B cell (primary cell): Measurements from ENCODE around the gene ZCCHC7.

ENCODE experiments used
- EZH2 ChIP-seq: IDR thresholded peaks from 2 replicates; pipeline ENCODE4 v1.6.1; 2012; ENCODE audit warnings: borderline replicate concordance, low read depth, mild to moderate bottlenecking, moderate library complexity, low read length; ENCODE audit not compliant: insufficient read depth, poor library complexity, severe bottlenecking
- TF ChIP-seq, protein P1 (sequence below): fragments of 200-600 bp; IDR thresholded peaks from one replicate; pipeline ENCODE4 v1.8.0; 2022; ENCODE audit warnings: antibody characterized with exemption, mild to moderate bottlenecking

DNA sequence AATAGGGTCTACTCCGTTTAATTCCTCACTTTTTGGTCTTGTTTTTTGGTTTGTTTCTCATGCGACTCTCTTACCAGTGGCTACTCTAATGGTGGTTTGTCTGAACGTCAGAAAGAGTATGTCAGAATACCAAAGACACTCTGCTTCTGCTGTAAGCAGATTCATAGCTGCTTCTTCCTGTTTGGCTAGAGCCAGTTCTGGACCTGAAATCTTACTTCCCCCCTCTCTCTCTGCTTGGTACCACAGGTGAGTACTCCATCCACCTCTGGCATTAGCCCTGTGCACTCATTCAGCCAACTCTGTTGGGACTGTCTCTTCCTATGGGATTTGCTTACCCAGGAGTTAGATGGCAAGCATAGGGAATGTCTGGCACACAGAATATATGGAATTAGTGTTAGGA lies 6.6 kb downstream of the ZCCHC7 start:
- TF ChIP-seq, protein P1, sequence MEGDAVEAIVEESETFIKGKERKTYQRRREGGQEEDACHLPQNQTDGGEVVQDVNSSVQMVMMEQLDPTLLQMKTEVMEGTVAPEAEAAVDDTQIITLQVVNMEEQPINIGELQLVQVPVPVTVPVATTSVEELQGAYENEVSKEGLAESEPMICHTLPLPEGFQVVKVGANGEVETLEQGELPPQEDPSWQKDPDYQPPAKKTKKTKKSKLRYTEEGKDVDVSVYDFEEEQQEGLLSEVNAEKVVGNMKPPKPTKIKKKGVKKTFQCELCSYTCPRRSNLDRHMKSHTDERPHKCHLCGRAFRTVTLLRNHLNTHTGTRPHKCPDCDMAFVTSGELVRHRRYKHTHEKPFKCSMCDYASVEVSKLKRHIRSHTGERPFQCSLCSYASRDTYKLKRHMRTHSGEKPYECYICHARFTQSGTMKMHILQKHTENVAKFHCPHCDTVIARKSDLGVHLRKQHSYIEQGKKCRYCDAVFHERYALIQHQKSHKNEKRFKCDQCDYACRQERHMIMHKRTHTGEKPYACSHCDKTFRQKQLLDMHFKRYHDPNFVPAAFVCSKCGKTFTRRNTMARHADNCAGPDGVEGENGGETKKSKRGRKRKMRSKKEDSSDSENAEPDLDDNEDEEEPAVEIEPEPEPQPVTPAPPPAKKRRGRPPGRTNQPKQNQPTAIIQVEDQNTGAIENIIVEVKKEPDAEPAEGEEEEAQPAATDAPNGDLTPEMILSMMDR = no peak
- no peak for TF ChIP-seq EZH2
